Measurements from ENCODE around the gene C1orf52. TPM values are rescaled to one million over a fixed set of nuclear protein-coding genes. Genes with fewer than 3 reads are reported as not detected.
A peak's percentile ranks its signal among the peaks of the same experiment; 100 is the strongest.

Gene C1orf52
- total and polyA plus RNA-seq, 2 of the 13 experiments (the other 11 are each of a cell fraction or from before 2014, with no cell fraction given): 19.4 to 27.4 TPM

DNA sequence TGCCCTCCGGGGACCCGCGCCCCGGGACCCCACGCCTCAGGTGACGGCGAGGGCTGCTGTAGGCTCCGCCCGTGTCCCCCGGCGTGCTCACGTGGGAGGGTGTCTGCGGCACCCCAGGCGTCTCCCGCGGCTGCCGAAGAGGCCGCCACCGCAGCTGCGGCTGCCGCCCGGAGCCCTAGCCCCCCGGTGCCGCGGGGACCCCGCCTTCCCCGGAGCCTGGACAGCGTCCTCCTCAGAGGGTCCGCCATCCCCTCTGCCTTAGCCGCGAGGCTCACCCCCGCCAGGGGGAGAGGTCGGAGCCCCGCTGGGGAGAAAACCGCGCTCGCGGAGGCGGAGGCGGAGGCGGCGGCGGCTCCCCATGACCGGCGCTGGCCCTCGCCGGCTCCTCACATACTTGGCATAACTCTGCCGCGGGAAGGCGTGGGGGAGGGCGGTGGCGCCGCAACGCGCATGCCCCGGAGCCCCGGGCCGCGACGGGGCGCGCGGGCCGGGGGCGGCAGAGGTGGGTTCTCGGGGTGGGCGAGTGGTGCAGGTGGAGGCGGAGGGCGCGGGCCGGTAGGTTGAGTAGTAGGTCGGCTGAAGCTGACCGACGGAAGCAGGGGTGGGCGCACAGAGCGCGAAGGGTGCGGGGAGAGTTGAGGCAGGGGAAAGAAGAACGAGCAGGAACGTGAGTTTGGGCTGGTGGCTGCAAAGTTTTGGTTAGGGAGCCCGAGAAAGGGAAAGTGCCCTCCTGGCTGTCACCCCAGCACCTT lies 57.9 kb downstream of the C1orf52 start (continued):
- TF ChIP-seq MEIS2 (CRISPR knock-in tag; IDR thresholded peaks at IDR 0.05): peak; percentile 25; the same call in 1 of the 2 replicates
- no peak for TF ChIP-seq ZNF24 (IDR thresholded peaks at IDR 0.05)
- TF ChIP-seq CREB3 (CRISPR knock-in tag; IDR thresholded peaks at IDR 0.05): no peak
- TF ChIP-seq ZBTB37 (CRISPR knock-in tag; IDR thresholded peaks at IDR 0.05): no peak
- no peak for TF ChIP-seq AGO1 (IDR thresholded peaks at IDR 0.05; ENCODE audit: low read depth, low read length, poor library complexity, severe bottlenecking)
- TF ChIP-seq MYC (CRISPR knock-in tag; IDR thresholded peaks at IDR 0.05; ENCODE audit: borderline replicate concordance): peak; percentile 26; the same call in 1 of the 2 replicates
- no peak for TF ChIP-seq ZC3H4 (CRISPR knock-in tag; IDR thresholded peaks at IDR 0.05; ENCODE audit: borderline replicate concordance)
- peak; percentile 13 for TF ChIP-seq RBFOX2 (IDR thresholded peaks at IDR 0.05; ENCODE audit: low read depth, low read length)
- TF ChIP-seq, protein P1, sequence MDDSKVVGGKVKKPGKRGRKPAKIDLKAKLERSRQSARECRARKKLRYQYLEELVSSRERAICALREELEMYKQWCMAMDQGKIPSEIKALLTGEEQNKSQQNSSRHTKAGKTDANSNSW (CRISPR knock-in tag; IDR thresholded peaks at IDR 0.05; ENCODE audit: borderline replicate concordance): no peak
- no peak for TF ChIP-seq ZNF775 (CRISPR knock-in tag; IDR thresholded peaks at IDR 0.05; ENCODE audit: borderline replicate concordance)
- no peak for TF ChIP-seq ZNF615 (CRISPR knock-in tag; IDR thresholded peaks at IDR 0.05; ENCODE audit: borderline replicate concordance)
- TF ChIP-seq ZNF230 (CRISPR knock-in tag; IDR thresholded peaks at IDR 0.05): peak; percentile 10; the same call in 1 of the 2 replicates
- peak; percentile 27; the same call in 1 of the 2 replicates for TF ChIP-seq ZGPAT (CRISPR knock-in tag; IDR thresholded peaks at IDR 0.05)
- peak; percentile 28; the same call in 1 of the 2 replicates for TF ChIP-seq ZBTB7B (CRISPR knock-in tag; IDR thresholded peaks at IDR 0.05)
- peak; percentile 85 for TF ChIP-seq ZSCAN25 (CRISPR knock-in tag; IDR thresholded peaks at IDR 0.05)
- no peak; the same call in 1 of the 2 replicates for TF ChIP-seq ZNF556 (CRISPR knock-in tag; IDR thresholded peaks at IDR 0.05; ENCODE audit: borderline replicate concordance)
- TF ChIP-seq, protein P2, sequence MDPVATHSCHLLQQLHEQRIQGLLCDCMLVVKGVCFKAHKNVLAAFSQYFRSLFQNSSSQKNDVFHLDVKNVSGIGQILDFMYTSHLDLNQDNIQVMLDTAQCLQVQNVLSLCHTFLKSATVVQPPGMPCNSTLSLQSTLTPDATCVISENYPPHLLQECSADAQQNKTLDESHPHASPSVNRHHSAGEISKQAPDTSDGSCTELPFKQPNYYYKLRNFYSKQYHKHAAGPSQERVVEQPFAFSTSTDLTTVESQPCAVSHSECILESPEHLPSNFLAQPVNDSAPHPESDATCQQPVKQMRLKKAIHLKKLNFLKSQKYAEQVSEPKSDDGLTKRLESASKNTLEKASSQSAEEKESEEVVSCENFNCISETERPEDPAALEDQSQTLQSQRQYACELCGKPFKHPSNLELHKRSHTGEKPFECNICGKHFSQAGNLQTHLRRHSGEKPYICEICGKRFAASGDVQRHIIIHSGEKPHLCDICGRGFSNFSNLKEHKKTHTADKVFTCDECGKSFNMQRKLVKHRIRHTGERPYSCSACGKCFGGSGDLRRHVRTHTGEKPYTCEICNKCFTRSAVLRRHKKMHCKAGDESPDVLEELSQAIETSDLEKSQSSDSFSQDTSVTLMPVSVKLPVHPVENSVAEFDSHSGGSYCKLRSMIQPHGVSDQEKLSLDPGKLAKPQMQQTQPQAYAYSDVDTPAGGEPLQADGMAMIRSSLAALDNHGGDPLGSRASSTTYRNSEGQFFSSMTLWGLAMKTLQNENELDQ (CRISPR knock-in tag; IDR thresholded peaks at IDR 0.05; ENCODE audit: borderline replicate concordance): no peak
- no peak for TF ChIP-seq IKZF4 (CRISPR knock-in tag; IDR thresholded peaks at IDR 0.05; ENCODE audit: borderline replicate concordance, low read depth, not compliant biosample characterization)
- 0 out of 2 replicates have a peak, but pooled peaks have one; percentile 2 for TF ChIP-seq ZBTB14 (CRISPR knock-in tag; IDR thresholded peaks at IDR 0.05)
- TF ChIP-seq ZFP90 (CRISPR knock-in tag; IDR thresholded peaks at IDR 0.05; ENCODE audit: borderline replicate concordance): no peak
- no peak for TF ChIP-seq SMAD9 (CRISPR knock-in tag; IDR thresholded peaks at IDR 0.05)

All from HepG2 (cell line).